Testis (tissue), 3 donors: ENCODE data around the gene KDM4C. TPM values are rescaled to one million over a fixed set of nuclear protein-coding genes. Genes with fewer than 3 reads are reported as not detected.

ENCODE experiments used
- DNase-seq: peaks from one replicate; pipeline ENCODE4 v3.0.0-alpha.2; 2019
- H3K27ac ChIP-seq, 2 donors: fragments of 200-600 bp; sonication (generic); one replicate each; pipeline ENCODE4 v1.5.1; 2019
- H3K27me3 ChIP-seq: fragments of 200-600 bp; sonication (generic); one replicate; pipeline ENCODE4 v1.5.1; 2019
- H3K36me3 ChIP-seq: fragments of 200-600 bp; sonication (generic); one replicate; pipeline ENCODE4 v1.5.1; 2017; ENCODE audit warnings: low read depth; ENCODE audit errors: missing control alignments
- H3K4me1 ChIP-seq: fragments of 200-600 bp; sonication (generic); one replicate; pipeline ENCODE4 v1.5.1; 2019
- H3K4me3 ChIP-seq, 2 donors: fragments of 200-600 bp; sonication (generic); one replicate each; pipeline ENCODE4 v1.5.1; 2017 to 2019
- H3K9me3 ChIP-seq: fragments of 200-600 bp; sonication (generic); one replicate; pipeline ENCODE4 v1.5.1; 2017
- CTCF ChIP-seq, 3 experiments: fragments of 450-650 bp in 2 of 3; fragments of 200-600 bp in 1 of 3; sonication (generic) in 1 of 3; IDR thresholded peaks; one replicate each; pipeline ENCODE4 v1.5.1; 2016 to 2019; ENCODE audit warnings: antibody characterized with exemption in 3 of 3, mild to moderate bottlenecking in 2 of 3, moderate library complexity in 1 of 3
- POLR2A ChIP-seq: fragments of 450-650 bp; IDR thresholded peaks from one replicate; pipeline ENCODE4 v1.6.1; 2017; ENCODE audit warnings: antibody characterized with exemption, mild to moderate bottlenecking, moderate library complexity
- WGBS, 2 donors: methylation state at CpG; one replicate each; pipeline ENCODE4 v1.1.5; 2018; 5-methylcytosine and 5-hydroxymethylcytosine counted together
- intact Hi-C: fragments of 100-400 bp; cut with DNase I; formaldehyde crosslinking; loops from one replicate; pipeline ENCODE4 v1.15.1; 2023; ENCODE audit warnings: low total_unique reads
- polyA plus RNA-seq: library from polyadenylated mRNA; stranded (reverse); fragments of 350-450 nt; fragmentation: Illumina TruSeq; extraction: RNeasy Lipid Tissue Mini Kit (QIAGEN cat#74804); gene quantifications from one replicate; pipeline ENCODE4 v1.2.3, GENCODE V29; 2014; ENCODE audit warnings: low read depth, low replicate concordance; ENCODE audit not compliant: insufficient read depth
- total RNA-seq, 2 donors: library from RNA; depleted of rRNA; stranded (reverse); fragments of >200 nt; gene quantifications; one replicate each; pipeline ENCODE4 v1.2.3, GENCODE V29; 2016

KDM4C gene
- total and polyA plus RNA-seq, 3 donors from 2014 or later = 16.7 to 58.8 (median 48.8) TPM

GRCh38 chr9:7075154-7075553, 317.4 kb downstream of the KDM4C start:
- TF ChIP-seq POLR2A (no peak), CTCF (IDR thresholded peaks at IDR 0.05) (no peak)
- WGBS, 2 donors = 82 to 93% methylated on average over 7 of the region's 7 CpGs
- intact Hi-C loops = no loop called here
- Histone ChIP-seq H3K27ac (no peak overlapping the region), H3K36me3 (no peaks in the 10 kb centered on the region), H3K4me3 (no peak overlapping the region), H3K9me3 (no peaks in the 10 kb centered on the region), H3K27me3 (no peaks in the 10 kb centered on the region), H3K4me1 (no peaks in the 10 kb centered on the region)
- no peak for DNase-seq

DNA sequence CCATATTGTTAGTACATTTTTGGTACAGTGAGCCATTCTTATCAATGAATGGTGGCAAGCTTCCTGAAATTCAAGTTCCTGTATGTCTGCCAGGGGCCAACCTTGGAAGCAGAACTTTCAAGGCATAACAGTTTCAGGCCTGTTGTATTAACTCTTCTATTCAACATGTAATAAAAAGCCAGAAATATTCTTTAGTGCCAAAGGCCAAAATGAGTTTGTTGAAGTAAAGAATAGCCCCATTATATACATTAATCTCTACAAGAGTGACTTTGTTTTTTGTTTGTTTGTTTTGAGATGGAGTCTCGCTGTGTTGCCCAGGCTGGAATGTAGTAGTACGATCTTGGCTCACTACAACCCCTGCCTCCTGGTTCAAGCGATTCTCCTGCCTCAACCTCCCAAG, 321.3 kb downstream of the KDM4C start:
- WGBS, 2 donors = 90 to 92% methylated on average over 3 of the region's 3 CpGs
- no peak for TF ChIP-seq CTCF (IDR thresholded peaks at IDR 0.05)
- TF ChIP-seq POLR2A = no peak
- intact Hi-C loops = no loop called here
- Histone ChIP-seq H3K36me3 (no peaks in the 10 kb centered on the region), H3K4me3 (no peak overlapping the region), H3K9me3 (no peaks in the 10 kb centered on the region), H3K27ac (no peak overlapping the region), H3K27me3 (no peaks in the 10 kb centered on the region), H3K4me1 (no peaks in the 10 kb centered on the region)
- no peak for DNase-seq

DNA sequence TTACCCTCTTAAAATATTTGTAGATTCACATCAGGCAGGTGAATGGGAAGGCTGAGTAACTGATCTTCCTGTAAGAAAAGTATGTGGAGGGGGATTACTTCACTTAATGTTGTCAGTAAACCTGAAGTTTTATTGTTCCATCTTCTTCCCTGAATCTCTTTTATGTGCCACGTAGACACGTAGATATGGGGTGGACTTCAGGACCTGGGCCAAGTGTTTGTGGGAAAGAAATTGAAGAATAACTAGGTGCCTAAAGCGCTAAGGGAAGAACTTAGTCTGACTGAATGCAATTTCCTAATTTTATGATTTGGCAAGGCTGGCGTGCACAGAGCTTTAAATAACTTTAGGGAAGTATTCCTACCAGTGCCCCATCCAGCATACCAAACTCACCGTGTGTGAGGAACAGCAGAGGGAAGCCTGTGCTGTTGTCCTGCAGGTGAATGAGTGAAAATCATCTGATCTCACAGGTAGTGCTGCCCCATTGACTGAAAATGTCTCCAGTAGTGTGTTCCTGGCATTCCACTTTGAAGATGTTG, 323.4 kb downstream of the KDM4C start:
- no peaks in the 10 kb centered on the region for H3K36me3 ChIP-seq

GRCh38 chr9:7083192-7083591, 325.4 kb downstream of the KDM4C start:
- no peaks in the 10 kb centered on the region for H3K9me3 ChIP-seq
- H3K27me3 ChIP-seq = no peaks in the 10 kb centered on the region
- TF ChIP-seq POLR2A (no peak), CTCF (IDR thresholded peaks at IDR 0.05) (no peak)
- no peaks in the 10 kb centered on the region for H3K4me1 ChIP-seq
- no peak overlapping the region for H3K27ac ChIP-seq
- H3K36me3 ChIP-seq = no peaks in the 10 kb centered on the region
- no peak overlapping the region for H3K4me3 ChIP-seq
- intact Hi-C loops = no loop called here
- WGBS, 2 donors = 88 to 97% methylated on average over 1 of the region's 1 CpG
- no peak for DNase-seq

More for the DNA sequence above, 323.4 kb downstream of the KDM4C start:
- Histone ChIP-seq H3K27me3 (no peaks in the 10 kb centered on the region), H3K27ac (no peak overlapping the region), H3K9me3 (no peaks in the 10 kb centered on the region), H3K4me1 (no peaks in the 10 kb centered on the region), H3K4me3 (no peak overlapping the region)
- TF ChIP-seq CTCF (IDR thresholded peaks at IDR 0.05) (no peak), POLR2A (no peak)
- no peak for DNase-seq
- intact Hi-C loops = no loop called here
- WGBS, 2 donors = 83 to 92% methylated on average over 5 of the region's 5 CpGs

DNA sequence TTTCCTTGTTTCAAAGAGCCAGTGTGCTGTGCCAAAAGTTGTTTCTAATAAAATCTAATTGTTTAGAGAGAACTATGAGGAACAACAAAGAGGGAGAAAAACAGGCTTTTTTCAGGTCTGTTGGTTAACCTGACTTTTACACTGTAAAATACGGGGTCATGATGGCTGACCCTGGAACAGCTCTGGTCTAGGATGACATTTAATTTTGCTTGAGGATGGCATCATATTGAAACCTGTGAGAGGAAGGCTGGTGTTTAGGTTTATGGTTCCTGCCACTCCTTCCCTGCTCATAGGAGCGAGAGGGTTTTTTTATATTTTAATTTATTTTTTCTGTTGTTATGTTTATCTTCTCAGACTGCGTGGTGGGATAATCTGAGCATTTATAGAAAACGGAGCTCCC, 327.6 kb downstream of the KDM4C start:
- intact Hi-C loops = no loop called here
- Histone ChIP-seq H3K36me3 (no peaks in the 10 kb centered on the region), H3K9me3 (no peaks in the 10 kb centered on the region), H3K27me3 (no peaks in the 10 kb centered on the region), H3K4me3 (no peak overlapping the region), H3K4me1 (no peaks in the 10 kb centered on the region), H3K27ac (no peak overlapping the region)
- TF ChIP-seq CTCF (IDR thresholded peaks at IDR 0.05) (no peak), POLR2A (no peak)
- DNase-seq = no peak
- 69 to 76% methylated on average over 4 of the region's 4 CpGs for WGBS, 2 donors
